ENCODE measurements around the gene SYNE1.
A peak's percentile ranks its signal among the peaks of the same experiment; 100 is the strongest.

The SYNE1 gene

GRCh38 chr6:152642578-152643375 is 5.6 kb upstream of the SYNE1 start:
- peak; percentile 12 for DNase-seq (ENCODE audit: low read depth)
- H3K4me3 ChIP-seq (ENCODE audit: low read depth, low read length) = no peak overlapping the region
- in situ Hi-C loops (cut with HindIII; ENCODE audit: low sequenced_read_pairs) = no loop called here
- peak; percentile 69 for TF ChIP-seq CTCF (IDR thresholded peaks at IDR 0.05; ENCODE audit: low read depth, low read length, missing control alignments)

- H3K4me3 ChIP-seq (ENCODE audit: low read depth, low read length) = peak overlapping the region; percentile 53
- no peak for TF ChIP-seq CTCF (IDR thresholded peaks at IDR 0.05; ENCODE audit: low read depth, low read length, missing control alignments)
- in situ Hi-C loops (cut with HindIII; ENCODE audit: low sequenced_read_pairs) = no loop called here
- no peak for DNase-seq (ENCODE audit: low read depth)
Measured at GRCh38 chr6:152636609-152637295, 410 bp downstream of the SYNE1 start.

GRCh38 chr6:152636021-152636608 is 1.0 kb downstream of the SYNE1 start:
- peak overlapping the region; percentile 53 for H3K4me3 ChIP-seq (ENCODE audit: low read depth, low read length)
- DNase-seq (ENCODE audit: low read depth) = no peak
- in situ Hi-C loops (cut with HindIII; ENCODE audit: low sequenced_read_pairs) = no loop called here
- TF ChIP-seq CTCF (IDR thresholded peaks at IDR 0.05; ENCODE audit: low read depth, low read length, missing control alignments) = no peak

- TF ChIP-seq CTCF (IDR thresholded peaks at IDR 0.05; ENCODE audit: low read depth, low read length, missing control alignments) = no peak
- in situ Hi-C loops (cut with HindIII; ENCODE audit: low sequenced_read_pairs) = no loop called here
- H3K4me3 ChIP-seq (ENCODE audit: low read depth, low read length) = no peak overlapping the region
- no peak for DNase-seq (ENCODE audit: low read depth)
Measured at GRCh38 chr6:152634773-152635172, 2.4 kb downstream of the SYNE1 start.

GRCh38 chr6:152632121-152632782 is 4.9 kb downstream of the SYNE1 start:
- no peak overlapping the region for H3K4me3 ChIP-seq (ENCODE audit: low read depth, low read length)
- in situ Hi-C loops (cut with HindIII; ENCODE audit: low sequenced_read_pairs) = no loop called here
- no peak for TF ChIP-seq CTCF (IDR thresholded peaks at IDR 0.05; ENCODE audit: low read depth, low read length, missing control alignments)
- DNase-seq (ENCODE audit: low read depth) = no peak

GRCh38 chr6:152631376-152631775 is 5.8 kb downstream of the SYNE1 start:
- no peak for TF ChIP-seq CTCF (IDR thresholded peaks at IDR 0.05; ENCODE audit: low read depth, low read length, missing control alignments)
- no peak for DNase-seq (ENCODE audit: low read depth)
- in situ Hi-C loops (cut with HindIII; ENCODE audit: low sequenced_read_pairs) = no loop called here
- H3K4me3 ChIP-seq (ENCODE audit: low read depth, low read length) = no peak overlapping the region
